K562 (cell line): ENCODE measurements around the gene PTPN1. TPM values are rescaled to one million over a fixed set of nuclear protein-coding genes. Genes with fewer than 3 reads are reported as not detected.

ENCODE experiments used
- ARID4B ChIP-seq: sonication (generic); formaldehyde crosslinking; IDR thresholded peaks from 2 replicates; pipeline ENCODE4 v1.8.0; 2022; ENCODE audit warnings: mild to moderate bottlenecking, missing genetic modification reagents
- BCL6 ChIP-seq: fragments of 250-450 bp; sonication (Bioruptor Pico); IDR thresholded peaks from 2 replicates; pipeline ENCODE4 v1.4.0; 2020
- BDP1 ChIP-seq: IDR thresholded peaks from 3 replicates; pipeline ENCODE4 v1.6.1; 2011; ENCODE audit not compliant: insufficient read length, insufficient read depth
- CBX3 ChIP-seq, 2 experiments: IDR thresholded peaks; 1 replicate in 1 of 2; 2 replicates in 1 of 2; pipeline ENCODE4 v1.6.1; 2012; ENCODE audit warnings: inconsistent platforms in 2 of 2, low read length in 2 of 2, borderline replicate concordance in 1 of 2, control low read depth in 1 of 2
- CHD4 ChIP-seq: fragments of 200-600 bp; sonication (generic); IDR thresholded peaks from 3 replicates; pipeline ENCODE4 v1.6.1; 2012; ENCODE audit warnings: low read depth, mild to moderate bottlenecking, mixed read lengths, low read length, inconsistent platforms; ENCODE audit not compliant: insufficient read depth, insufficient replicate concordance, poor library complexity, severe bottlenecking
- CREB1 ChIP-seq, 2 experiments: sonication (generic) in 1 of 2; formaldehyde crosslinking in 1 of 2; IDR thresholded peaks; 2 replicates each; pipeline versions ENCODE4 v1.6.1 to v1.8.0; 2012 to 2022; ENCODE audit warnings: inconsistent platforms in 1 of 2, mild to moderate bottlenecking in 1 of 2, missing genetic modification reagents in 1 of 2, moderate library complexity in 1 of 2
- CREM ChIP-seq: IDR thresholded peaks from 2 replicates; pipeline ENCODE4 v1.6.1; 2014; ENCODE audit warnings: antibody characterized with exemption, low read depth
- HDAC6 ChIP-seq: IDR thresholded peaks from 2 replicates; pipeline ENCODE4 v1.6.1; 2012; ENCODE audit warnings: low read depth, mild to moderate bottlenecking, control low read depth, inconsistent platforms, low read length, moderate library complexity
- HDGF ChIP-seq: fragments of 450-650 bp; IDR thresholded peaks from 2 replicates; pipeline ENCODE4 v1.6.1; 2016
- HSF4 ChIP-seq: fragments of 250-450 bp; sonication (Bioruptor Pico); IDR thresholded peaks from 2 replicates; pipeline ENCODE4 v2.1.2; 2022; ENCODE audit warnings: mild to moderate bottlenecking, moderate library complexity, borderline replicate concordance
- KAT2B ChIP-seq: IDR thresholded peaks from one replicate; pipeline ENCODE4 v1.6.1; 2012; ENCODE audit warnings: low read depth, mild to moderate bottlenecking, control low read depth, inconsistent platforms, low read length, moderate library complexity
- KDM5B ChIP-seq: fragments of 200-600 bp; sonication (generic); IDR thresholded peaks from 2 replicates; pipeline ENCODE4 v1.6.1; 2012; ENCODE audit warnings: low read depth, mild to moderate bottlenecking, moderate library complexity, low read length, control low read depth, inconsistent platforms; ENCODE audit not compliant: insufficient replicate concordance
- MCM3 ChIP-seq: fragments of 450-650 bp; IDR thresholded peaks from 2 replicates; pipeline ENCODE4 v1.6.1; 2016
- NCOA4 ChIP-seq: fragments of 450-650 bp; IDR thresholded peaks from 2 replicates; pipeline ENCODE4 v1.6.1; 2018; ENCODE audit warnings: mild to moderate bottlenecking; ENCODE audit not compliant: partially characterized antibody
- NFIC ChIP-seq: fragments of 450-650 bp; IDR thresholded peaks from 2 replicates; pipeline ENCODE4 v1.6.1; 2017; ENCODE audit warnings: mild to moderate bottlenecking, inconsistent platforms
- RAD21 ChIP-seq, 2 experiments: fragments of 250-450 bp in 1 of 2; fragments of 450-650 bp in 1 of 2; sonication (Bioruptor Pico) in 1 of 2; formaldehyde crosslinking in 1 of 2; IDR thresholded peaks in 1 of 2; conservative IDR thresholded peaks in 1 of 2; 2 replicates each; pipeline versions ENCODE4 v1.4.0 to v1.8.0; 2020 to 2022; ENCODE audit warnings: mild to moderate bottlenecking in 2 of 2, moderate library complexity in 1 of 2
- SAFB ChIP-seq: fragments of 200-400 bp; formaldehyde crosslinking; IDR thresholded peaks from 2 replicates; pipeline ENCODE4 v1.6.1; 2017; ENCODE audit warnings: low read depth, low read length, borderline replicate concordance
- TSHZ1 ChIP-seq: fragments of 250-450 bp; sonication (Bioruptor Pico); IDR thresholded peaks from 2 replicates; pipeline ENCODE4 v1.4.0; 2020; ENCODE audit warnings: mild to moderate bottlenecking, moderate library complexity
- XRCC5 ChIP-seq: fragments of 200-400 bp; formaldehyde crosslinking; IDR thresholded peaks from 2 replicates; pipeline ENCODE4 v1.6.1; 2017; ENCODE audit warnings: low read depth, mild to moderate bottlenecking, low read length
- ZNF699 ChIP-seq: fragments of 250-450 bp; sonication (Bioruptor Pico); IDR thresholded peaks from 2 replicates; pipeline ENCODE4 v1.8.0; 2021; ENCODE audit warnings: mild to moderate bottlenecking, moderate library complexity; ENCODE audit not compliant: insufficient replicate concordance
- ZNF785 ChIP-seq: fragments of 250-450 bp; sonication (Bioruptor Pico); IDR thresholded peaks from 2 replicates; pipeline ENCODE4 v1.4.0; 2020; ENCODE audit warnings: mild to moderate bottlenecking
- polyA plus RNA-seq, 8 experiments: library from polyadenylated mRNA; depleted of rRNA in 4 of 8; stranded (reverse) in 5 of 8; unstranded in 3 of 8; fragments of >200 nt; fragmentation: Nextera tagmentation in 2 of 8; fragmentation: Illumina TruSeq in 1 of 8; extraction: Ambion mirVana in 2 of 8; extraction: Trizol in 1 of 8; gene quantifications; 2 replicates each; pipeline versions ENCODE4 v1.2.1 to v1.2.3, GENCODE V29; 2011 to 2014; ENCODE audit warnings: inconsistent platforms in 1 of 8, missing spikeins in 1 of 8
- total RNA-seq, 7 experiments: library from RNA; depleted of rRNA in 6 of 7; stranded (reverse); fragments of >200 nt in 6 of 7; fragmentation: Illumina TruSeq in 2 of 7; extraction: Trizol in 2 of 7; gene quantifications; 2 replicates each; pipeline versions ENCODE4 v1.2.1 to v1.2.3, GENCODE V29; 2011 to 2021; ENCODE audit warnings: low replicate concordance in 1 of 7

Gene PTPN1
- total and polyA plus RNA-seq, 9 of the 15 experiments (the other 6 are each of a cell fraction or from before 2014, with no cell fraction given) = 11.0 to 85.3 (median 54.0) TPM

GRCh38 chr20:50580016-50580747 lies 70.0 kb downstream of the PTPN1 start (continued):
- TF ChIP-seq CHD4 (no peak), HDAC6 (no peak), CREB1 (IDR thresholded peaks at IDR 0.05) (no peak), CREB1 (CRISPR knock-in tag; IDR thresholded peaks at IDR 0.05) (no peak), ZNF785 (no peak), BCL6 (CRISPR knock-in tag) (no peak), RAD21 (CRISPR knock-in tag; conservative IDR thresholded peaks at IDR 0.05 in 1 of 2, IDR thresholded peaks at IDR 0.05 in 1 of 2) (peak; percentile 71 to 83), MCM3 (no peak), CBX3 (IDR thresholded peaks at IDR 0.05; ENCODE audit: borderline replicate concordance in 1 of 2, low read length in 2 of 2) (no peak), KAT2B (no peak), BDP1 (no peak), CREM (no peak), ARID4B (CRISPR knock-in tag) (peak; percentile 45; the same call in 1 of the 2 replicates), ZNF699 (CRISPR knock-in tag) (no peak), KDM5B (no peak), HSF4 (CRISPR knock-in tag) (no peak), TSHZ1 (no peak), NFIC (no peak), XRCC5 (no peak), SAFB (no peak), NCOA4 (no peak), HDGF (no peak)
